K562 (cell line): ENCODE measurements around the gene VAT1L. TPM values are rescaled to one million over a fixed set of nuclear protein-coding genes. Genes with fewer than 3 reads are reported as not detected.
A peak's percentile ranks its signal among the peaks of the same experiment; 100 is the strongest.

ENCODE experiments used
- ATAC-seq: fragments of 200-7000 bp; cut with Tn5 transposase; 3 replicates; pipeline ENCODE4 v1.9.1; 2020; ENCODE audit warnings: moderate library complexity
- Bru-seq: library from RNA; stranded (reverse); fragments of 400-500 nt; gene quantifications from one replicate; lab custom pipeline; 2021; lab: Mats Ljungman, UMichigan
- BruChase-seq, 2 experiments: library from RNA; stranded (reverse); fragments of 400-500 nt; gene quantifications; one replicate each; lab custom pipeline; 2021; lab: Mats Ljungman, UMichigan
- BruUV-seq: library from RNA; stranded (reverse); fragments of 400-500 nt; replicated peaks from 2 replicates; lab custom pipeline; 2021; lab: Mats Ljungman, UMichigan
- CTCF ChIA-PET: fragments of 300-600 bp; formaldehyde crosslinking; extraction: SDS; loops from one replicate; lab custom pipeline; 2021; ENCODE audit warnings: low intra/inter-chr PET ratio; lab: Yijun Ruan, JAX
- POLR2A ChIA-PET: fragments of 300-600, 350-650 bp; sonication (Branson Sonifier 250); formaldehyde crosslinking; extraction: SDS; loops from one replicate; lab custom pipeline; 2021; ENCODE audit warnings: antibody characterized with exemption, inconsistent platforms; lab: Yijun Ruan, JAX
- DNase-seq, 4 experiments: peaks; one replicate each; pipeline versions ENCODE4 v3.0.0 to v3.0.0-alpha.2; 2011 to 2018; ENCODE audit warnings: low spot score in 3 of 4, mixed read lengths in 3 of 4; ENCODE audit errors: extremely low read depth in 1 of 4
- FAIRE-seq: peaks from 2 replicates; lab custom pipeline; 2011; peaks lifted over from hg19 to GRCh38; lab: Jason Lieb, UNC
- H2AFZ ChIP-seq: 2 replicates; pipeline ENCODE4 v1.6.0; 2011; ENCODE audit warnings: low read depth, low read length, control low read depth, inconsistent platforms
- H3K27ac ChIP-seq: fragments of 200-600 bp; 3 replicates; pipeline ENCODE4 v1.8.0; 2011; ENCODE audit warnings: low read depth, mild to moderate bottlenecking, control low read depth, inconsistent platforms, low read length, moderate library complexity, mixed read lengths; ENCODE audit errors: extremely low read depth
- H3K27me3 ChIP-seq, 2 experiments: fragments of 300-600 bp in 1 of 2; 2 replicates in 1 of 2; 3 replicates in 1 of 2; pipeline versions ENCODE4 v1.6.0 to v1.8.0; 2011; ENCODE audit warnings: inconsistent platforms in 2 of 2, low read length in 2 of 2, mild to moderate bottlenecking in 1 of 2, mixed read lengths in 1 of 2, moderate library complexity in 1 of 2; ENCODE audit not compliant: control insufficient read depth in 2 of 2, insufficient read depth in 2 of 2
- H3K36me3 ChIP-seq: fragments of 300-600 bp; 3 replicates; pipeline ENCODE4 v1.8.0; 2011; ENCODE audit warnings: mild to moderate bottlenecking, low read length, inconsistent platforms; ENCODE audit not compliant: control insufficient read depth, insufficient read depth
- H3K4me1 ChIP-seq, 2 experiments: fragments of 200-600 bp in 1 of 2; replicated peaks in 1 of 2; 2 replicates in 1 of 2; 3 replicates in 1 of 2; pipeline versions ENCODE4 v1.5.1 to v1.8.0; 2011; ENCODE audit warnings: inconsistent platforms in 2 of 2, low read length in 2 of 2, mild to moderate bottlenecking in 1 of 2, mixed read lengths in 1 of 2, moderate library complexity in 1 of 2; ENCODE audit not compliant: control insufficient read depth in 2 of 2, insufficient read depth in 2 of 2
- H3K4me2 ChIP-seq: 2 replicates; pipeline ENCODE4 v1.6.1; 2011; ENCODE audit warnings: low read length, control low read depth, inconsistent platforms, mixed read lengths; ENCODE audit not compliant: insufficient read depth
- H3K4me3 ChIP-seq: fragments of 200-600 bp; sonication (generic), shearing (Covaris generic); 2 replicates; pipeline ENCODE4 v1.5.1; 2016; ENCODE audit warnings: control low read depth, inconsistent platforms
- H3K79me2 ChIP-seq: fragments of 200-600 bp; 3 replicates; pipeline ENCODE4 v1.8.0; 2011; ENCODE audit warnings: low read length, inconsistent platforms; ENCODE audit not compliant: control insufficient read depth, insufficient read depth
- H3K9ac ChIP-seq, 2 experiments: 2 replicates each; pipeline versions ENCODE4 v1.6.0 to v1.6.1; 2011; ENCODE audit warnings: low read depth in 2 of 2, low read length in 2 of 2, control low read depth in 1 of 2, inconsistent platforms in 1 of 2, mild to moderate bottlenecking in 1 of 2, mixed read lengths in 1 of 2; ENCODE audit not compliant: insufficient read depth in 1 of 2
- H3K9me1 ChIP-seq: one replicate; pipeline ENCODE4 v1.6.0; 2011; ENCODE audit warnings: inconsistent platforms, mild to moderate bottlenecking, low read length, moderate library complexity; ENCODE audit not compliant: control insufficient read depth, insufficient read depth
- H3K9me3 ChIP-seq: replicated peaks from 2 replicates; pipeline ENCODE4 v1.5.1; 2011; ENCODE audit warnings: low read depth, low read length, inconsistent platforms; ENCODE audit not compliant: control insufficient read depth, insufficient read depth
- H4K20me1 ChIP-seq: replicated peaks from 2 replicates; pipeline ENCODE4 v1.6.1; 2011; ENCODE audit warnings: low read length, inconsistent platforms, mixed read lengths; ENCODE audit not compliant: control insufficient read depth, insufficient read depth
- CHD7 ChIP-seq: fragments of 200-600 bp; sonication (generic); IDR thresholded peaks from one replicate; pipeline ENCODE4 v1.6.1; 2012; ENCODE audit warnings: mild to moderate bottlenecking, low read depth, low read length, inconsistent platforms
- CSDE1 ChIP-seq, 2 experiments: fragments of 450-650 bp; IDR thresholded peaks; 2 replicates each; pipeline ENCODE4 v1.6.1; 2016; ENCODE audit warnings: mild to moderate bottlenecking in 1 of 2
- MAFK ChIP-seq: IDR thresholded peaks from 2 replicates; pipeline ENCODE4 v1.6.1; 2011; ENCODE audit warnings: low read length, improper control_type of control experiment
- WGBS: fragments of 100-300 bp; shearing (Covaris generic); methylation state at CpG from one replicate; pipeline ENCODE4 v1.1.6; 2016; ENCODE audit warnings: low coverage, mixed read lengths; ENCODE audit not compliant: insufficient coverage; ENCODE audit errors: missing lambda C conversion rate; 5-methylcytosine and 5-hydroxymethylcytosine counted together
- in situ Hi-C: fragments of 300-500 bp; cut with MboI; formaldehyde crosslinking; loops from 4 replicates; pipeline ENCODE4 v1.15.0; 2018; ENCODE audit warnings: inconsistent platforms, mixed read lengths
- intact Hi-C: fragments of 100-400 bp; cut with micrococcal nuclease; formaldehyde crosslinking; loops from 2 replicates; pipeline ENCODE4 v1.14.2; 2022
- long read RNA-seq, 3 experiments: library from polyadenylated mRNA in 2 of 3; library from RNA in 1 of 3; unstranded in 2 of 3; stranded (forward) in 1 of 3; transcript quantifications; one replicate each; pipeline ENCODE4 v2.0.0, GENCODE V29; 2019 to 2022
- polyA minus RNA-seq, 3 experiments: library from RNA; depleted of rRNA, polyadenylated mRNA; stranded (reverse); fragments of >200 nt; gene quantifications; 2 replicates each; pipeline ENCODE4 v1.2.3, GENCODE V29; 2011
- polyA plus RNA-seq, 8 experiments: library from polyadenylated mRNA; depleted of rRNA in 4 of 8; stranded (reverse) in 5 of 8; unstranded in 3 of 8; fragments of >200 nt; fragmentation: Nextera tagmentation in 2 of 8; fragmentation: Illumina TruSeq in 1 of 8; extraction: Ambion mirVana in 2 of 8; extraction: Trizol in 1 of 8; gene quantifications; 2 replicates each; pipeline versions ENCODE4 v1.2.1 to v1.2.3, GENCODE V29; 2011 to 2014; ENCODE audit warnings: inconsistent platforms in 1 of 8, missing spikeins in 1 of 8
- total RNA-seq, 7 experiments: library from RNA; depleted of rRNA in 6 of 7; stranded (reverse); fragments of >200 nt in 6 of 7; fragmentation: Illumina TruSeq in 2 of 7; extraction: Trizol in 2 of 7; gene quantifications; 2 replicates each; pipeline versions ENCODE4 v1.2.1 to v1.2.3, GENCODE V29; 2011 to 2021; ENCODE audit warnings: low replicate concordance in 1 of 7

VAT1L gene
- total RNA-seq (2011; cell fraction: chromatin; rRNA removed; ENCODE audit: low replicate concordance) = not detected in 2 replicates
- not detected in 2 replicates for total RNA-seq (2011; cell fraction: nucleolus; rRNA removed)
- not detected in 2 replicates for total RNA-seq (2011; cell fraction: nucleoplasm; rRNA removed)
- total RNA-seq (2014; rRNA removed) (not detected in 2 replicates), total RNA-seq (2014; rRNA removed; fragmentation: Illumina TruSeq; extraction: Trizol) (not detected in 2 replicates), total RNA-seq (2015; rRNA removed; fragmentation: Illumina TruSeq; extraction: Trizol) (not detected in 2 replicates), total RNA-seq (2021) (0.20 TPM in 1 of 2 replicates, not detected in the other), polyA plus RNA-seq (2011; rRNA removed) (0.01 TPM in 1 of 2 replicates, not detected in the other), polyA plus RNA-seq (2014; fragmentation: Illumina TruSeq; extraction: Trizol) (not detected in 2 replicates), polyA plus RNA-seq (2014; fragmentation: Nextera tagmentation; extraction: Ambion mirVana) (not detected), polyA plus RNA-seq (2014; rRNA removed) (not detected in 2 replicates), polyA minus RNA-seq (2011; rRNA and poly(A)+ RNA removed) (not detected in 2 replicates), Bru-seq, nascent RNA (percentile 0 among the genes with signal in this experiment), BruChase-seq, experiment 1, labeled RNA remaining after a 2-hour chase (percentile 0 among the genes with signal in this experiment), BruChase-seq, experiment 2, labeled RNA remaining after a 6-hour chase (percentile 3 among the genes with signal in this experiment)
- polyA plus RNA-seq (2011; cell fraction: cytosol; rRNA removed) = 0.01 TPM in 2 replicates
- polyA plus RNA-seq (2011; cell fraction: nucleus; rRNA removed) = not detected in 2 replicates
- not detected in 2 replicates for polyA plus RNA-seq (2012)
- polyA minus RNA-seq (2011; cell fraction: cytosol; rRNA and poly(A)+ RNA removed) = not detected in 2 replicates
- polyA minus RNA-seq (2011; cell fraction: nucleus; rRNA and poly(A)+ RNA removed) = not detected in 2 replicates
- long read RNA-seq, experiment 1 = 0 reads
- long read RNA-seq, experiment 2 = 0 reads
- long read RNA-seq, experiment 3 = 0 reads

- ATAC-seq (peak; percentile 74; the same call in 2 of the 3 replicates), DNase-seq (peak in 2 of 4 experiments; percentile 7 to 11), FAIRE-seq (no peak)
- WGBS = 8% methylated on average over 57 of the region's 78 CpGs
- no peaks in the 10 kb centered on the region for H3K9me1 ChIP-seq
- no peak within 1 kb of the TSS for H3K9ac ChIP-seq
- H2AFZ ChIP-seq = no peak within 1 kb of the TSS
- no peaks in the 10 kb centered on the region for H3K36me3 ChIP-seq
- H3K79me2 ChIP-seq = no peaks in the 10 kb centered on the region
- no peaks in the 10 kb centered on the region for H3K9me3 ChIP-seq
- H3K27ac ChIP-seq = no peak within 1 kb of the TSS
- no peak within 1 kb of the TSS for H3K4me3 ChIP-seq
- in situ Hi-C loops = no loop called here
- no peak within 1 kb of the TSS for H3K4me2 ChIP-seq
- peaks cover 0 to 8% of the 10 kb centered on the region in 2 experiments; a peak in 1 of 5 replicates for H3K4me1 ChIP-seq
- H3K27me3 ChIP-seq = peaks cover 17 to 25% of the 10 kb centered on the region in 2 experiments; a peak in 3 of 5 replicates
- H4K20me1 ChIP-seq = peaks cover 3% of the 10 kb centered on the region; the same call in 1 of the 2 replicates
- ChIA-PET CTCF (interaction anchor here (0.6 kb wide), 1 partner anchor 117 kb away, joined by 5 read pairs; no protein-coding TSS in a partner anchor), POLR2A (no interaction called here)
- intact Hi-C loops = no loop called here
- BruUV-seq = no TSS peak
- TF ChIP-seq CHD7 (peak; percentile 98), MAFK (peak; percentile 56; the same call in 1 of the 2 replicates), CSDE1 (IDR thresholded peaks at IDR 0.05) (no peak)
Measured at GRCh38 chr16:77788181-77789084, at the start of gene VAT1L. Gene VAT1L (plus strand): TSS chr16:77788564. CDS start chr16:77788683, 119 bp downstream.
